T follicular helper cell (primary cell): Measurements from ENCODE around the gene PRDM4.
A peak's percentile ranks its signal among the peaks of the same experiment; 100 is the strongest.
"Not testable (repeated sequence)": the region's sequence is repeated elsewhere in the genome, so short reads cannot be mapped to it uniquely, and the experiment has no call there.

Experiments used
- DNase-seq: peaks from one replicate; pipeline ENCODE4 v3.0.0-alpha.2; 2020; ENCODE audit warnings: low read depth

Gene PRDM4

DNA sequence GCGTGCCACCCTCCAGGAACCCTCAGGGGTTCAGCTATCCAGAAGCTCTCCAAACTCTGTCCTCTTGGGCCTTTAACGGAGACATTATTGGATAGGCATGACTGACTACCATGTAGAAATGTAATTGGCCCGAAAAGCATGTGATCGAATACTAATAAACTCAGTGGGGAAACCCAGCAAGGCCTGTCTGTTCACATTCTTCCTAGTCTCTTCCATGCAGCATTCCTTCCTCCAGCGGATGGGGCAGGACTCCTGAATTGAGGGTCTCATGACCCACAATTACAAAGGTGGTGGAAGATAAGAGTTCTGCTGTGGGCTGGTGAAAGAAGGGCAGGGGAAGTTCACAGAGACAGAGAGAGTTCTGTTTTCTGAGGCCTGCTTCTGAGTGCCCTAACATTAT, 6.5 kb upstream of the PRDM4 start:
- no peak for DNase-seq

DNA sequence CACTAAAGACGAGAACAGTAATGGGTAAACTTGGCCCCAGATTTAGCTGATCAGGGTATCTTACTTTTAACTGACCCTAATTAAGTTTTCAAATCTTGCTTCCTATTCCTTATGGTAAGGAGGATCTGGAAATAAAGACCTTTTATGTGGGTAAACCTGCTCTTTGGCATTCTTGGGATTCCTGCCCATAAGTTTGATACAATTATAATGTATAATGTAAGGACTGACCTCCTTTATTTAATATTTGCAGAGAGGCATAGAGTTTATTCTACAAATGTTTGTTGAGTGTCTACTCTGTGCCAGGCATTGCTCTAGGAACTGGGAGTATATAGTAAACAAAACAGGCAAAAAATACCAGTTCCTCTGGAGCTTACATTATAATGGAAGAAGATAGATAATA, 4.4 kb upstream of the PRDM4 start:
- no peak for DNase-seq

DNA sequence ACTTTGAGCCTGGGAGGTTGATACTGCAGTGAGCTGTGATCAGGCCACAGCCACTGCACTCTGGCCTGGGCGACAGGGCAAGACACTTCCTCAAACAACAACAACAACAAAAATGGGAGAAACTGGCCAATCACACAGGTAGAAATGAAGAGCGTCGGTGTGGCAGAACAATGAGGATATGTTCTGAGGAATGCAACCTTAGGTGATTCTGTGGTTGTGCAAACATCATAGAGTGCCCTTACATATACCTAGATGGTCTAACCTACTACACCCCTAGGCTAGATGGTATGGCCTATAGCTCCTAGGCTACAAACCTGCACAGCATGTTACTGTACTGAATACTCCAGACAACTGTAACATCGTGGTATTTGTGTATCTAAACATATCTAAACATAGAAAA, 3.7 kb upstream of the PRDM4 start:
- no peak for DNase-seq

DNA sequence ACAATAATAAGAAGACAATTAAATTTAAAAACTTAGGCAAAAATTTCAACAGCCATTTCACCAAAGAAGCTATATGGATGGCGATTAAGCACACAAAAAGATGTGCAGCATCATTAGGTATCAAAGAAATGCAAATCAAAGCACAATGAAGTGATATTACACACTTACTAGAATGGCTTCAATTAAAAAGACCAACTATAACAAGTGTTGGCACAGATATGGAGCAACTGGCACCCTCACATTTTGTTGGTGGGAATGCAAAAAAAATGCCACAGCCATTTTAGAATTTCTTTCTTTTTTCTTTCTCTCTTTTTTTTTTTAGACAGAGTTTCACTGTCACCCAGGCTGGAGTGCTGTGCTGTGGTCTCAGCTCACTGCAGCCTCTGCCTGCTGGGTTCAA, 1.9 kb upstream of the PRDM4 start:
- no peak for DNase-seq

DNA sequence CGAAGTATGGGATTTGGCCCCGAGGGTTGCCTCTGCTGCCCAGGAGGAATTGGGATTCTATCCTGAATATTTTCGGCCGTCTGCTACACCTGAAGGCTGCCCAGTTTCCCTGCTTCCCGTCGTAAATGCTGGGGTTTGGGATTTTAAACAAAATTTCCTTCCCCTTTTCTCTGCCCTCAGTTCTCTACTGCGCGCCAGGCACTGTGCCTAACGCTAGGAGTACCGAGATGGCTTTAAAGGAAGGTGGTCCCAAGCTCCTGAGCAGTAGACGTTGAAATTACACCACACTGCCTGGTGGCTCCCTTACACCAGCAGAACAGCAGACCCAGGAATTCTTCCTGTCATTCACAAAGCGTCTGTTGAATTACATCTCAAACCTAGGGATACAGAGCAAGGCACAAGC, 566 bp upstream of the PRDM4 start:
- DNase-seq: no peak

DNA sequence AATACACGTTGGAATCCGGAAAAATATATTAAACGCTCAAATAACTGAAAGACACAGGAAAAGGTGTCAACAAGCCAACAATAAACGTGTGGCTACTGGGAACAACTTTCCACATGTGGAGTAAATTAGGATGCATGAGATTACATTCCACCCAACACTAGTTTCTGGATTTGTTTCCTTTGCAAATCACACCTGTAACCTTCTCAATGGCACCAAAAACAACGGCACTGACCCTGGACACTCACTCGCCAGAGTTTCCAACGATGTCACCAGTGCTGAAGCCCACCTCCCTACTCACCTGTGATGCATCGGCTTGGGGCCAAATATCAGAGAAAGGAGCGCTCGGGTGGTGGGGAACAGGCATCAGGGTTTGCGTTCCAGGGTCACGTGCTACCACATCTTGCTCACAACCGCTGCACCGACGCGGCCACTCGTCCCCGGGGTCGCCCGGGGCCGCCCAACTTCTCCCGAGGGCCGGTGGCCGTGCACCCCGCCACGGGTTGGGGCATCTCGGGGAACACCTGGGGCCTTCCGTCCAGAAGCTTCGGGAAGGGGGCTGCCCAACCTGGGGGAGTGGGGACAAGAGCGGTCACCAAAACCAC, 629 bp downstream of the PRDM4 start:
- peak; percentile 12 for DNase-seq

DNA sequence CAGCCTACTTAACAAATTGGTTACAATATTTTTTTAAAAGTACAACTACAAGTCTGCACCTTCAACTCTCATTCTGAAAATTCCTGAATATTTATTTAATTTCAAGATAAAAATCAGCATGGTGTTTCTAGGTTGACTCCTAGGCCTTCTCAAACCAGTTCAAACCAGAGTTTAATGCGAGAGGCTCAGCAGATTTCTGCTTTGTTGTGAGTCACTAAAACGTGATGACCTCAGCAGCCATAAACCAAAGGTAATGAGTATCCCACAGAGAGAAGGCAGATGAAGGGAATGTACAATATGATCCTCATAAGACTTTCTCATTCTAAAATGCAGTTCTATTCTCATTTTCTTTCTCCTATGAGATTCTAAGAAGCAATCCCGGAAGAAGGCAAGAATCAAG, 1.5 kb downstream of the PRDM4 start:
- peak; percentile 2 for DNase-seq

DNA sequence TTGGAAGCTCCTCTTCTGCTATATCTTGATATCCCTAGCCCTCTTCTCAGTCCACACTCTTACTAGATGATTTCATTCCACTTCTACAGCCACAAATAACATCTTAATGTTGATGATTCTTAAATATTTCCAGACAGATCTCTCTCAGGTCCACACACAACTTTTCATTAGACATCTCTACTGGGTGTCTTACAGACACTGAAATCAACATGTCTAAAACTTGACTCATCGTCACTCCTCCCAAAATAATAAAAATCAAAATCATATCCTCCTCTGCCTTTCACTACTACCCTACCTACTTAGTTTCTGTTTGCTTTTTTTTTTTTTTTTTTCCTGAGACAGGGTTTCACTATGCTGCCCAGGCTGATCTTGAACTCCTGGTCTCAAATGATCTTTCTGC, 11.9 kb downstream of the PRDM4 start:
- DNase-seq: no peak

DNA sequence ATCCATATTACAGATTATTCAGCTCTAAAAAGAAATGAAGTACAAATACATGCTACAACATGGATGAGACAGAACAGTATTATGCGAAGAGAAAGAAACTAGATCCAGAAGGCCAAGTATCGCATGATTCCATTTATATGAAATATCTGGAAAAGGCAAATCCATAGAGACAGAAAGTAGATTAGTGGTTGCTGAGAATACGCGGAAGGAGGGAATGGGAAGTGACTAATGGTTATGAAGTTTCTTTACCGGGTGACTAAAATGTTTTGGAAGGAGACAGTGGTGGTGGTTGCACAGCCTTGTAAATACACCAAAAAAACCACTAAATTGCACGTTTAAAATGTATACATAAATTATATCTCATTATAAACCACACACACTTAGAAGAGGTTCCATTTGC, 12.5 kb downstream of the PRDM4 start:
- no peak for DNase-seq

DNA sequence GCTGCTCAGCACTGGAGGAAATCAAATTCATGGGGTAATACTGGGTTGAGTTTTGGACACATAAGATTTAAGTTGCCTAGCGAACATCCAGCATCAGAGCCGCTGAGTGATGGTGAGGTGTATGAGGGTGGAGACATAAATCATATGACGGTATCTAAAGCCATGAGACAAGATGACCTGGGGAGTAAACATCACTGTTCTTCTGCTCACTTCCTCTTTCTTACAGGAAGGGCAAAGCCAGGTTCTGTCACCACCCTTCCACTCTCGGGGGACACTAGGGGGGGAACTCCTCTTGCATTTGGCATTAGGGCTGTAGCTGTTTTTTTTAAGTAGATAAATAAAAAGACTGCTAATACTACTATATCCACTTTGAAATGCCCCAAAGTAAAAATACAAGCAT, 24.0 kb downstream of the PRDM4 start:
- DNase-seq: no peak

DNA sequence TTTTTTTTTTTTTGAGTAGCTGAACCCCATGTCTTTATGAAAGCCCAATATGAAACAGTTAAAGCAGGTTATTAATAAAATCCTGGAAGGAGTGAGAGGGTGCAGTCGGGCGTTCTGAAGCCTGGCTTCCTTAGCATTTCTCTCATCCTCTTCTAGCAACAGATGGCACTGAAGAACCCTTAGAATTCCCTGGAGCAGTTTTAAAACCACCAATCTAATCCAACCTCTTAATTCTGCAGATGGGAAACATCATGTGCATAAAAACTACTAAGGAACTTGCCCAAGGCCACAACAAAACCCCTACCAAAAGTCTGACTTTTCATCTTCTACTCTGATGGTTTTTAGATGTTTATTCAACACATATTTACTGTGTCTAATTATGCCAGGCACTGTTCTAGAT, 25.2 kb downstream of the PRDM4 start:
- DNase-seq: no peak

DNA sequence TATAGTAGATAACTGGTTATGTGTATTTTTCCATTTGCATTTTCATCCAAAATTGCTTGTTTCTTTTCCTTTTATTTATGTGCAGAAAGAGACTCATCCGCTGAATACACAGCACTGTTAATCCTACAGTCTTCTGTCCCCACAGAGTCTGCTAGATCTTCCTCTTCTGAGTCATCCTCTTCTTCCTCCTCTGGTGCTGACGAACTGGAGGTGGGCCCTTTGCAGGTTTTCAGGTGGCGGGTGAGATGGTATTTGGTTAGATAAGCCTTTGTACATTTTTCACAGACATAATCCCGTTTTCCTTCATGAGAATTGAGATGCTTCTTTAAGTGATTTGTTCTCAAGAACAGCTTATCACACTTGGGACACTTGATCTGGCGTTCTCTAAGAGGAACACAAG, 26.8 kb downstream of the PRDM4 start:
- no peak for DNase-seq

DNA sequence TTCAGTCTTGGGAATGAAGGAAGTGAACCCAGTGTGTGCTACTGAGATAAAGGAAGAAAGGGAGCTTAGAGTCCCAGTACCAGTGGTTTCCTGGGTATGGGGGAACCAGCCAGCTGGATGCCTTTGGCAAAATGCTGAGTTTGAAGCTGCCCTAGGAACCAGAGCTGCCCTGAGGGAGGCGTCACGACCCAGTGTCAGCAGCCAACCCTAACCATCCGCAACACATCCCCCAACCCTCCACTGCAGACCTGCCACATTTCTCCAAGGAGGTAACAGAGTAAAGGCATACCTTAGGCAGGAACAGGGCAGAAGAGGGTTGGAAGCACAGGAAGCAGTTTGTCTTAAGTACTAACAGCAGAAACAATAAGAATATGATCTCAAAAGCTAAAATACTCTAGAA, 28.6 kb downstream of the PRDM4 start:
- no peak for DNase-seq

DNA sequence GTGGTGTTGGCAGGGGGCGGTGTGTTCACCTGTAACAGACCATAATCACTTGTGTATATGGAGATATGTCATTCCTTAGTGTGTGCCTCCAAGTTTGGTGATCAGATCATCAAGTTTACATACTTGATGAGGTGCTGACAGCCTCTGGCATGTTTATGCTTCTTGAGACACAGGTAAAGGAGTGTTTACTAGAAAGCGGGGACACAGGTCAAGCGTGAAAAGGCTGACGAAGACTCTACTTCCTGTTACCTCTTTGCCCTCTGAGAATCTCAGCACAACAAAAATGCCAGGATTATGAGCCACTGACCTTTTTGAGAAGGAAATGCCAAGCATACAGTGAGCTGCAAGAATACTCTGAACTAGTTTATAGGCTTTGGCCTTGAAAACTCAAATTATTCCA, 29.6 kb downstream of the PRDM4 start:
- no peak for DNase-seq

DNA sequence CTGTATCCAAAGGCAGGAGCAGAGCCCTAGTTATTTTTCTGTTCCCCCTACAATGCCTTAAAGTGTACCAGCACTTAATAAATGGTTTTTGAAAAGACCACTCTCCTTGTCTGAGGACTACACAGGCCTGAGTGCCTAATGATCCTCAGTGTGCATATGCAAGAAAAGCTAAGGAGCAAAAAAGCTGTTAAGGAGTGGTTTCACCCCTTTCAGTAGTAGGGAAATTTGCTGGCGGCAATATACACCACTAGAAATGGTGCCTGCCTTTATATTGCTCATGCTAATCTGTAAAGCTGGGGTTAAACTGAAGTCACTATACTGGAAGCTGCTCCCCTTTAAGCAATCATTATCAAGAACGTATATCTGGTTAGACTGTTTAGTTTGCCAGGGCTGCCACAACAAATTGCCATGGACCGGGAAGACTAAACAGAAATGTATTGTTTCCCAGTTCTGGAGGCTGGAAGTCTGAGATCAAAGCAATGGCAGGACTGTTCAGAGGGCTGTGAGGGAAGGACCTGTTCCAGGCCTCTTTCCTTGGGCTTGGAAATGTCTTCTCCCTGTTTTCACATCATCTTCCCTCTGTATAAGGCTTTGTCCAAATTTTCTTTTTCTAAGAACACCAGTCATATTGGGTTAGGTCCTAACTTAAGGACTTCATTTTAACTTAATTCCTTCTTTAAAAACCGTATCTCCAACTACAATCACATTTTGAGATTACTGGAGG, 30.2 kb downstream of the PRDM4 start:
- DNase-seq: no peak

DNA sequence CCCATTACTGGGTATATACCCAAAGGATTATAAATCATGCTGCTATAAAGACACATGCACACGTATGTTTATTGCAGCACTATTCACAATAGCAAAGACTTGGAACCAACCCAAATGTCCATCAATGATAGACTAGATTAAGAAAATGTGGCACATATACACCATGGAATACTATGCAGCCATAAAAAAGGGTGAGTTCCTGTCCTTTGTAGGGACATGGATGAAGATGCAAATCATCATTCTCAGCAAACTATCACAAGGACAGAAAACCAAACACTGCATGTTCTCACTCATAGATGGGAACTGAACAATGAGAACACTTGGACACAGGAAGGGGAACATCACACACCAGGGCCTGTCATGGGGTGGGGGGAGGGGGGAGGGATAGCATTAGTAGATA, 33.2 kb downstream of the PRDM4 start:
- DNase-seq: not testable (repeated sequence)

DNA sequence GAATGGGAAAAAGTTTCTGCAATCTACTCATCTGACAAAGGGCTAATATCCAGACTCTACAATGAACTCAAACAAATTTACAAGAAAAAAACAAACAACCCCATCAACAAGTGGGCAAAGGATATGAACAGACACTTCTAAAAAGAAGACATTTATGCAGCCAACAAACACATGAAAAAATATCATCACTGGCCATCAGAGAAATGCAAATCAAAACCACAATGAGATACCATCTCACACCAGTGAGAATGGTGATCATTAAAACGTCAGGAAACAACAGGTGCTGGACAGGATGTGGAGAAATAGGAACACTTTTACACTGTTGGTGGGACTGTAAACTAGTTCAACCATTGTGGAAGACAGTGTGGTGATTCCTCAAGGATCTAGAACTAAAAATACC, 33.6 kb downstream of the PRDM4 start:
- DNase-seq: not testable (repeated sequence)

DNA sequence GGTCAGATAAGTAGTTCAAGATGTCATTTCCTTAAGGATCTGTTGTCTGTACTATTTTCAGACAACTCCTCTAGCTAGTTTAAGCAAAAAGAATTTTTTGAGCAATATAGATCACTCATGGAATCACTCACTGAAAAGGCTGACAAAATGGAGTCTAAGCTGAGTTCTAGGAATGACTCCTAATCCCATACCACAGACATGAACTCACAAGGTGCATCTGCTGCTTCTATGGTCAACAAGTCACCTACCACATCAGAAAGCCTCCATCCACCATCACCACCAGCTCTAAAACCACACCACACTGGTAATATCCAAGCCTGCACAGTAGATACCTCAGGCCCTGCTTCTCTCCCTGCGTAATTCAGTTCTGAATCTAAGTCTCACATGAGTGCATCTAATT, 42.3 kb downstream of the PRDM4 start:
- DNase-seq: no peak

DNA sequence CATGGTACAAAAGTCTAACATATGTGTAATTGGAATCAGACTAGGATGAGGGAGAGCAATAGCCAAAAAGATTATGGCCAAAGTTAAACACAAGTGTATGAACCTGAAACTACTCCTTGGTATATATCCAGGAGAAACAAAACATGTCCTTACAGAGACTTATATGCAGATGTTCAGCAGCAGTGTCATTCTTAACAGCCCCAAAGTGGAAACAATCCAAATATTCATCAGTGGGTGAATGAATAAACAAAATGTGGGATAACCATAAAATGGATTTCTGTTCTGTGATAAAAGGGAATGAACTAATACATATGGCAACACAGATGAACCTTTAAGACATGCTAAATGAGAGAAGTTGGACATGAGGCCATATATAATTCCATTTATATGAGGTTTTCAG, 45.2 kb downstream of the PRDM4 start:
- no peak for DNase-seq

DNA sequence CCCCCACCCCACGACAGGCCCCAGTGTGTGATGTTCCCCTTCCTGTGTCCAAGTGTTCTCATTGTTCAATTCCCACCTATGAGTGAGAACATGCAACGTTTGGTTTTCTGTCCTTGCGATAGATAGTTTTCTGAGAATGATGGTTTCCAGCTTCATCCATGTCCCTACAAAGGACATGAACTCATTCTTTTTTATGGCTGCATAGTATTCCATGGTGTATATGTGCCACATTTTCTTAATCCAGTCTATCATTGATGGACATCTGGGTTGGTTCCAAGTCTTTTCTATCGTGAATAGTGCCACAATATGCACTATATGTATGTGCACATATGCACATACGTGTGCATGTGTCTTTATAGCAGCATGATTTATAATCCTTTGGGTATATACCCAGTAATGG, 55.4 kb downstream of the PRDM4 start:
- DNase-seq: not testable (repeated sequence)

DNA sequence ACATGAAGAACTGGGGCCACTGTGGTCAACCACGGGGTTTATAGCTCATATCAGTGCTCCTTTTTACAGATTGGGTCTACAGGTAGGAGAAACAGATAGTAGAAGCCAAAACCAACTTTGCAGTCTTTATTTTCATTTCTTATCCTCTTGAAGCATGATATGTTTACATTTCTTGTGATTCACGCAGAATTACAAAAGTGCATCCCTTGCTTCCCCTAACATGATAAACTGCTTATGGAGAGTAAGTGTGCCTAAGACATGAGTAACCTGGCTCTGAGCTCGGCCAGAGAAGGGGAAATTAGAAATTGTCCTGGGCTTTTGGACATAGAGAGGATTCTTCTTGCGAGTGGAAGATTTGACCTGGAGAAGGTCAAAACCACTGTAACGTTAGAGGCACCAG, 56.9 kb downstream of the PRDM4 start:
- no peak for DNase-seq

DNA sequence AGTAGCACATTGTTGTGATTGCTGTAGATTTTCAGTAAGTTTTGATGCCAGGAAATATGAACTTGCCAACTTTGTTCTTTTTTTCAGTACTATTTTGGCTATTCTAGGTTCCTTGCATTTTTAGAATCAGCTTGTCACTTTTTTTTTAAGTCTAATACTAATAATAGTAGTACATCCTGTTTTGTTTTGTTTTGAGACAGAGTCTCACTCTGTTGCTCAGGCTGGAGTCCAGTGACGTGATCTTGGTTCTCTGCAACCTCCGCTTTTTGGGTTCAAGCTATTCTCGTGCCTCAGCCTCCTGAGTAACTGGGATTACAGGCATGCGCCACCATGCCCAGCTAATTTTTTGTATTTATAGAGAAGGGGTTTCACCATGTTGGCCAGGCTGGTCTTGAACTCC, 58.8 kb downstream of the PRDM4 start:
- no peak for DNase-seq

DNA sequence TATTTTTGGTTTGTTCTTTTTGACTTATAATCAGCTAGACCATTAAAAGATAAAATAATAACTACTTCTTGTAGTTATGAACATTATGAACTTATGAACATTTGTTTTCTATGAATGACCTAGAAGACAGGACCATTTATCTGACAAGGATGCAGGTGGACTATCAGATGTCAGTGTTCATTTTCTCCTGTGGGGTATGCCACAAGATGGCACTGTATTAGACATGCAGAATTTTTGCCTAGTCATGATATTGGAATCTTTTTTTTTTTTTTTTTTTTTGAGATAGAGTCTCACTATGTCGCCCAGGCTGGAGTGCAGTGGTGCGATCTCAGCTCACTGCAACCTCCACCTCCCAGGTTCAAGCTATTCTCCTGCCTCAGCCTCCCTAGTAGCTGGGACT, 65.2 kb downstream of the PRDM4 start:
- not testable (repeated sequence) for DNase-seq
